COLO668 (cell line): ENCODE data around the gene PRKAG2.

Experiments used
- DNase-seq: peaks from one replicate; lab custom pipeline; 2025; ENCODE audit not compliant: unreplicated experiment; lab: John Stamatoyannopoulos, UW

Gene PRKAG2

GRCh38 chr7:151716323-151716722 is 160.6 kb downstream of the PRKAG2 start:
- no peak for DNase-seq

- no peak for DNase-seq
Measured at GRCh38 chr7:151715666-151716315, 161.1 kb downstream of the PRKAG2 start.

- DNase-seq: no peak
Measured at GRCh38 chr7:151714201-151714600, 162.7 kb downstream of the PRKAG2 start.

GRCh38 chr7:151712810-151713125 is 164.1 kb downstream of the PRKAG2 start:
- DNase-seq: no peak

DNA sequence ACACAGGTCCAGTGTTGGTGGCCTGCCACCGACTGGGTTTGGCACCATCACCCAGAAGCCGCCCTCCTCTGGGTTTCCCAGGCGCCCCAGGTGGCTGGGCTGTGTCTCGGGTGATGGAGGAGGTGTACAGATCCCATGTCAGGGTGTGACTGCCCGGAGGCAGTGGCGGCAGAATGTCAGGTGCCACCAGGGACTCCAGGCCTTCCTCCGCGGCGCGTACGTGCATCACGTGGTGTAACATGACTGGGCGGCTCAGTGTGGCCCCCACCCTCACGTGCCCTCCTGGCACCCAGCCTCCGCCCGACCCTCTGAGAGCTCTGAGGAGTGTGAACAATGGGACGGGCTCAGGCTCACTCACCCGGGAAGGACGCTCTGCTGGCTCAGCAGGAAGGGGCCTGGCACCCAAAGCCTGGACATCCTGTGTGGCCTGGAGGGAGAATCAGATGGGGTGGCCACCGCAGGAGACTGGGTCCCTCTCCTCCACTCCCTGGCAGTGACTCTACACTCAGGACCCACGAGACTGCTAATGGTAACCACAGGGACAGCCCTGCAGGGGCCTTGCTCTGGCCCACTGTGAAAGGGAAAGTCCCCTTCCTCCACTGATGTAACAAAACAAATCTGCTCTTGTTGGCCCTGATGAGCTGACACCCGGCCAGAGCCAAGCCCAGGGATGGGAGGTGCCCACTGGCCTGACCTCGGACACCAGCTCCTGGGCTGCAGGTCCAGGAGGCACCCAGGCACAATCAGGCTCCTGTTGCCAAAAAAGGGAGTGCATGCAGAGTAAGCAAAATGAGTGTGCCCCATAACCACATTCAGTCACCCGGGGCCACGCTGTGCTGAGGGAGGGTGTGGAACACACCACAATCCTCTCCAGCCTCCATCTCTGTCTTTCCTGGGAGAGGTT is 164.8 kb downstream of the PRKAG2 start:
- peak; percentile 82 for DNase-seq

DNA sequence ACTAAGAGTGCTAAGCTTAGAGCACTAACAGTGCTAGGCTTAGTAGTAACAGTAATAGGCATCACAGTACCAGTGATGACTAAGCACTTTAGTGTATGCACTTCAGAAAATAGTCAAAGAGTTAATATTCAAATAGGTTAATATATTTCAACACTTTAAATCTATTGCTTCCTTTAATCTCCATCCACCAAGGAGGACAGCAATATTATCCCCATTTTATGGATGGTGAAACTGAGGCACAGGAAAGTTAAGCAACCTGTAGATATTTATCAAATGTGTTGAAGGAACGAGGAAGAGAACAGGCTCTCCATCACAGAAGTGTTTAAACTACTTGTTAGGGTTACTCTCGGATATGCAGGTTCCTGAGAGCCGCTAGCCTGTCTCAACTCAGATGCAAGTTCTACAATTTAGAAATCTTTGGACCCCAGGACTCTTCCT is 165.5 kb downstream of the PRKAG2 start:
- no peak for DNase-seq

DNA sequence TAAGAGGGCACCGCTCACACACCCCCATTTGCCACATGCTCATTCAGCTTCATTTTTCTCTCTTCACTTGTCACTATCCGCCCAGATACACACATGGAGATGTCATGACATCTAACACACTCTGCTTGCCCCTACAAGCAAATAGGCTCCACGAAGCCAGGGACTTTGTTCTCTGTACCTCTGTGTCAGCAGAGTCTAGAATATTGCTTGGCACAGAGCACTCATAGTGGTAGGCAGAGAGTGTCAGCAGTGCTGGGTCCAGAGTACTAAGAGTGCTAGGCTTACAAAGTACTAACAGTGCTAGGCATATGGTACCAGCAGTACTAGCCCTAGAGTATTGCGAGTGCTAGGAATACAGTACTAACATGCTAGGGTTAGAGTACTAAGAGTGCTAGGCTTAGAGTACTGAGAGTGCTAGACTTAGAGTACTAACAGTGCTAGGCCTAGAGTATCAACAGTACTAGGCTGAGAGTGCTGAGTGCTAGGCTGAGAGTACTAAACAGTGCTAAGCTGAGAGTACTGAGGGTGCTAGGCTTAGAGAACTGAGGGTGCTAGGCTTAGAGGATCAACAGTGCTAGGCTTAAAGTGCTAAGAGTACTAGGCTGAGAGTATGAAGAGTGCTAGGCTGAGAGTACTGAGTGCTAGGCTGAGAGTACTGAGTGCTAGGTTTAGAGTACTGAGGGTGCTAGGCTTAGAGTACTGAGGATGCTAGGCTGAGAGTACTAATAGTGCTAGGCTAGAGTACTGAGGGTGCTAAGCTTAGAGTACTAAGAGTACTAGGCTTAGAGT is 166.1 kb downstream of the PRKAG2 start:
- DNase-seq: no peak

DNA sequence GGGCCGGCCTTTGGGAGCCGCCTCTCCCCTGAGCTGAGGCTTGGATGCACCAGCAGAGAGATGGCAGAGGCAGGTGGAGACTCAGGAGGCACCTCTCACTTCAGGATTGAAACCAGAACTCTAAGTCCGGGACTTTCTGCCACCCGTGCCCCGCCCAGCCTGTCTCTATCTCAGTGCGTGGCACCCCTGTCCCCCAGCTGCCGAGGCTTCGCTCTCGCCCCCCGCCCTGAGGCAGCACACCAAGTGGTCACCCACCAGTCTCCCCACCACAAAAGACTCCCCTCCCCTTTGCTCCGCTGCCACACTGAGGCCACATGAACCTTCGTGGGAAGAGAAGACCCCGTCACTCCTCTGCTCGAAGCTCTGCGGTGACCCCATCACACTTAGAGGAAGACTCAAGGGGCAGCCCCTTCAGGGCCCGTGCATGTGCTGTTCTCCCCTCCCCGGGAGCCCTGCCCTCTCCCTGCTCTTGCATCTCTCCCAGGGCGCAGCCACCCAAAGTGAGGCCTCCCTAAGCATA is 166.7 kb downstream of the PRKAG2 start:
- no peak for DNase-seq

DNA sequence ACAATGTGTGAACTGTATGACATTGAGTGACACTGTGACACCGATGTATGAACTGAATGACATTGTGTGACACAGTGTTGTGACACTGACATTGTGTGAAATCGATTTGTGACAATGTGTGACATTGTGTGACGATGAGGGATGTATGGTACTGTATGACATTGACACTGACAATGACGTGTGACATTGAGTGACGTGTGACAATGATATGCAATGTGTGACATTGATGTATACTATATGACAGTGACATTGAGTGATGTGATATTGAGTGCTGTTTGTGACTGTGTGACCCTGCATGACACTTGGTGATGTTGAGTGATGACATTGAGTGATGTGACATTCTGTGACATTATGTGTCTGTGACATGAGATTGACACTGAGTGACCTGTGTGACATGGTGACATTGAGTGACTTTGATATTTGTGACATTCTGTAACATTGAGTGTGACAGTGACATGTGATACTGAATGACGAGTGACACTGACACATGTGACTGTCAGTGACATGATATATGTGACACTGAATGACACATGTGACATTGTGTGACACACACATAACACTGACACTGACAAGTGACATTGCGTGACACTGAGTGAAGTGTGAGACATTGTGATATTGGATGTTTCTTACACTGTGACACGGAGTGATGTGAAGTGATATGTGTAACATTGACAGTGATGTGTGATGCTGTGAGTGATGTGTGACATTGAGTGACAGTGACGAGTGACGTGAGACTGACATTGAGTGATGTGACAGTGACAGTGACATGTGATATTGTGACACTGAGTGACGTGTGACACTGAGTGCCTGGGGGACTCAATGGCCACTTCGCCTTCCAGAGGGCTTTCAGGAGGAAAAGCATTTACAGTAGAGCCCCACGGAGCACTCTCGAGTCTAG is 167.5 kb downstream of the PRKAG2 start:
- no peak for DNase-seq

GRCh38 chr7:151708610-151709009 is 168.3 kb downstream of the PRKAG2 start:
- no peak for DNase-seq

DNA sequence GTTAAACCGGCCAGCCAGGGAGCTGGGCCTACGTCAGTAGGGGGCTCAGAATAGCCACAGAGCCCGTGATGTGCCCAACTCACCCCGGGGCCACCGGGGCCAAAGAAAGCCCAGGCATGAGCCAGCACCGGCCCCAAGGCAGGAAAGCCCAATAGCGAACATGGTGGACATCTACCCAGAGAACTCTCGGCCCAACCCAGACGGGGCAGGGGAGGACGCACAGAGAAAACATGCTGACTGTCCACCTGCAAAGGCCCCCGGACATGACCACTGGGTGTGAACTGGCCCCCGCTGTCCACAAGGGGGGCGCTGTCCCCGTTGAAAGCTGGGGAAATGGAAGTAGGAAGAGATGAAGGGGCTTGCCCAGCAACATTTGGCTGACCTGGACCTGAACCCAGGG is 169.2 kb downstream of the PRKAG2 start:
- DNase-seq: no peak

DNA sequence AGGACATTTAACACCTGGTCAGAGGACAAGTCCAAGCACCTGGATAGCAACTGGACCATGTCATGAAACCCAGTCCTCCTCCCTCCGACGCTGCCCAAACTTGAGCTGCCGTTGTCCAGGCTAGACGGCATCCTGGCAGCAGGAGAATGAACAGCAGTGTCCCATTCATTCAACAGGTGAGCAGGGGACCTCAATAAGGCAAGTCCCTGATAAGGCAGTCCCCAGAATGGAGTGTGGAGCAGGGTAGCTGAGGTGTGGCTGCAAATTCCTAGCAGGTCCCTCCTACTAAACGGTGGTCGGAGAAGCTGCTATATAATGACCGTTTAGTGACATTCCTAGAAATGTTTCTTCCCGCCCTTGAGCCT is 169.8 kb downstream of the PRKAG2 start:
- no peak for DNase-seq

DNA sequence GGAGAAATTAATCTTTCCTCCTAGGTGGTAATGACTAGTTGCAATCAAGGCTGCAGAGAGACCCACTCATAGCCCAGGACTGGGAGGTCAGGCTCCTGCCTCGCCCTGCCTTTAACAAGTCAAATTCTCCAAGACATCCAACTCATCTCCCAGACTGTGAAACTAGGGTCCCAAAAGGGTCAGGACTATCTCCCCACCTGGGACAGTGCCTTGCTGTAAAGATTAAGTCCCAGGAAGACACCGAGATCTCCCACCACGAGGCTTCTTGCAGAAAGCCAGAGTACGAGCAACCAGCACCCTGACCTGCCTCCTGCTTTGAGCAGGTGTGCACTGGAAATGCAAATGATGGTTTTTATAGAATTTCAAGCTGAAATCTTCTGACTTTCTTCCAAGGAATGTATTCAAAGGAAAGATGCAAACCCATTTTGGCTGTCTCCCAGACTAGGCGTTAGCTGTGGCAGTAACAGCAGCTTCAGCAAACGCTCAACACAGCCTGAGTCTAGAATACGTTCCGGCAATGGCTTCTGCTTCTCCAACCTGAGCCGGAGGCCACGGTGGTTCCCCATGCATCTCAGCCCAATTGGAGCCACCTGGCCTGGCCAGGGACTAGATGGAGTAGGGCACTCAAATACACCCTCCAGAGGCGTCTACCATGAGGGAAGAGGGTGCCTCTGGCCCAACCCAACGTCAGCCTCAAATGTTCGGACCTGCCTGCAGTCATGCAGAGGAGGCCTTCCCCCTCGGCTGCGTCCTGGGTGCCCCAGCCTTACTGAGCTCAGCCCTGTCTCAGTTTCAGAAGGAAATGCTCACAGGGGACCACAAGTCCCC is 170.4 kb downstream of the PRKAG2 start:
- no peak for DNase-seq

- DNase-seq: peak; percentile 19
Measured at GRCh38 chr7:151705636-151706276, 171.2 kb downstream of the PRKAG2 start.

DNA sequence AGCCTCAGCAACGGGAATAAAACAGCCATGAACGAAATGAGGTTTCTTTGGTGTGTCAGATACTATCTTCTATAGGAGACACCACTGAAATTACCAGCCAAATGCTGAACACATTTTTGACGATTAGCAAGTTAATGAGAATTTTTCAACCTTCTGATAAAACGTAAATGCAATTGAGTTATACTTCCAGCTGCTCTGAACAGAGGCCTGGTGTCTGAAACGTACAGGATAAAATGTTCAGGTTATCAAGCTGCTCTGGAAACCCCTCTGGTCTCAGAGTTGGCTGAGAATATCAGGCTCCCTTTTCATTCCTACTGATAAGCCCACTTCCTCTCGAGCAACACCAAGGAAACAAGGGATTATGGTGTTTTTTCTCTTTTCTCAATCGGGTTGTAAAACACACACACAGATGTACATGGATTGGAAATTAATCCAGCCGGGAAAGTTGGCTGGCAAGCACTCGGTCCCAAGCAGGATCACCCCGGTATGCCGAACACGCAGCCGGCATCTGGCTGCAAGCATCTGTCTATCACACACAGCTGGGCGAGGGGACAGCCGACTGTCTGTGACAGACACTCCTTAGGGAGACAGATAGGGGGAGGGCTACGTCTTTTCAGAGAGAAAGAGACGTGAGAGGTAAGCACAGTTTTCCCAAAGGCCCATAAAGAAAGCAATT is 171.8 kb downstream of the PRKAG2 start:
- no peak for DNase-seq

DNA sequence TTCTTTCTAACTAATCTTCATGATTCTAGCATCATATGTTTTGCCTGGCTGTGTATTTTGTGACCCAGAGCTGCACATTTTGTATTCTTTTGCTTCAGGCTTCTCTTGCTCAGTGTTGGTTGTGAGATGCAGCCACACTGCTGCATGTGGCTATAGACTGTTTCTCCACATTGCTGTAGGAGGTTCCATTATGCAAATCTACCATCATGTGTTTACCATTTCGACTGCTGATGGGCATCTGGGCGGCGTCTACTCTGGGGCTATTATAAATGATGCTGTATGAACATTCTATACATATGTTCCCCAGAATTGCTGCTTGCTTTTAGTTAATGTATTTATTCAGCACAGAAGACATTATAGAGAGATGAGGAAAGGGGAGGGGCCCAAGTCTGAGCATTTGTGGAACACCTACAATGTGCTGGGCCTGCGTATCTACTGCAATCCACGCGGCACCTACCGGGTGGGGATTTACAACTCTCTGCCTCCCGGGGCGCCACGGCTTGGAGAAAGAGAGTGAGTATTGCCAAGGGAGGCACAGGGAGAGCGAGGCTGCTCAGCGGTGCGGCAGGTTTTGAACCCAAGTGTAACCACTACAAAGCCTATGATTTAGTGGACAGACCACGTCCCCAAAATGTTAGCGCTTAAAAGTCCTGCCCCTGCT is 172.5 kb downstream of the PRKAG2 start:
- no peak for DNase-seq

DNA sequence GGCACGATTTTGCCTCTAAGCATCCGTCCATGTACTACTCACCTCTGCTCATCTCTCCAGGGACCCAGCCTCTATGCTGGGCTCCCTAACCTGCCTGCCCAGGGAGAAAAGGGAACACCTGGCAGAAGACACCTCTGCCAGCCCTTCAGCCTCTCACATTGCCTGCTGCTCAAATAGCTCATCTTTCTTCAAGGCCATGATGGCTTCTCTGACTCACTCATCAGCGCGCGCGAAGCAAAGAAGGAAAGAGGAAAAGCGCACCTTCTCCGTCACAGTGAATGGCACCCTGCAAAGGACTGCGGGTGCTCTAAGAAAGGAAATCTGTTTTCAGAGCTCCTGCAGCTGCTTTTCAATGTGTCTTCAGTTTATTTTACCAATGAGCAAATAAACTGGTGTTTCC is 174.0 kb downstream of the PRKAG2 start:
- DNase-seq: no peak

- no peak for DNase-seq
Measured at GRCh38 chr7:151700586-151701165, 176.2 kb downstream of the PRKAG2 start.
